HL-60 (cell line): ENCODE data around the gene DSE.

Experiments
- DNase-seq, 2 experiments: peaks; one replicate each; pipeline ENCODE4 v3.0.0-alpha.2; 2010 to 2020; ENCODE audit warnings: low read depth in 1 of 2, low spot score in 1 of 2
- H3K27ac ChIP-seq: fragments of 250-450 bp; sonication (Bioruptor Pico); replicated peaks from 2 replicates; pipeline ENCODE4 v1.5.1; 2020; ENCODE audit warnings: mild to moderate bottlenecking, moderate library complexity
- H3K27me3 ChIP-seq: fragments of 250-450 bp; sonication (Bioruptor Pico); 2 replicates; pipeline ENCODE4 v1.5.1; 2021; ENCODE audit warnings: mild to moderate bottlenecking, moderate library complexity; ENCODE audit not compliant: insufficient read depth, poor library complexity, severe bottlenecking
- H3K4me3 ChIP-seq: replicated peaks from 2 replicates; pipeline ENCODE4 v1.5.1; 2011; ENCODE audit warnings: mild to moderate bottlenecking, control low read depth, low read length; ENCODE audit not compliant: insufficient read depth
- CTCF ChIP-seq: IDR thresholded peaks from one replicate; pipeline ENCODE4 v1.5.1; 2011; ENCODE audit warnings: low read length, control low read depth, inconsistent platforms; ENCODE audit not compliant: insufficient read depth
- GABPA ChIP-seq: IDR thresholded peaks from 2 replicates; pipeline ENCODE4 v1.6.1; 2012; ENCODE audit warnings: low read depth
- POLR2AphosphoS5 ChIP-seq: IDR thresholded peaks from 2 replicates; pipeline ENCODE4 v1.6.1; 2012; ENCODE audit warnings: low read depth
- SPI1 ChIP-seq: IDR thresholded peaks from 2 replicates; pipeline ENCODE4 v1.6.1; 2012; ENCODE audit warnings: low read depth, mild to moderate bottlenecking, borderline replicate concordance
- TF ChIP-seq, protein P1 (sequence below): IDR thresholded peaks from 2 replicates; pipeline ENCODE4 v1.6.1; 2012; ENCODE audit warnings: low read depth; ENCODE audit not compliant: insufficient replicate concordance

The DSE gene

DNA sequence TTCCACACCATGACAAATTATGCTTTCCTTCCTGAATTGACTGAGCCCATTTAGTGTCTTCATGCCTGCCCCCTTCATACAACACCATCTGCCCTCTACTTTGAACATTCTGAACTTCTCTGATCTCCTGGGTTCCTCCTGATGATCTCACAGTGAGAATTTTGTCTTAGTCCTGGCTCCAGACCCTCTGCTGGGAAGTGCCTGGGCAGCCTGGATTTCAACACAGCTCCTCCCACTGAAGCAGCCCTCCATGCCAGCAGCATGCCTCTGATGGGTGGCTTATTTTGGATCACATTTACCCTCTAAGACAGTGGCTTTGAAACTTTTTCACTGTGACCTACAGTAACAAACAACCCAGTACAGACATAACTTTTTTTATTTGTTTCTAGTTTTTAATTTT is 41.5 kb downstream of the DSE start:
- Histone ChIP-seq H3K4me3 (no peak overlapping the region), H3K27ac (no peak overlapping the region), H3K27me3 (no peaks in the 10 kb centered on the region)
- no peak for DNase-seq
- TF ChIP-seq GABPA (no peak), SPI1 (no peak), POLR2AphosphoS5 (no peak), CTCF (no peak)
- TF ChIP-seq, protein P1, sequence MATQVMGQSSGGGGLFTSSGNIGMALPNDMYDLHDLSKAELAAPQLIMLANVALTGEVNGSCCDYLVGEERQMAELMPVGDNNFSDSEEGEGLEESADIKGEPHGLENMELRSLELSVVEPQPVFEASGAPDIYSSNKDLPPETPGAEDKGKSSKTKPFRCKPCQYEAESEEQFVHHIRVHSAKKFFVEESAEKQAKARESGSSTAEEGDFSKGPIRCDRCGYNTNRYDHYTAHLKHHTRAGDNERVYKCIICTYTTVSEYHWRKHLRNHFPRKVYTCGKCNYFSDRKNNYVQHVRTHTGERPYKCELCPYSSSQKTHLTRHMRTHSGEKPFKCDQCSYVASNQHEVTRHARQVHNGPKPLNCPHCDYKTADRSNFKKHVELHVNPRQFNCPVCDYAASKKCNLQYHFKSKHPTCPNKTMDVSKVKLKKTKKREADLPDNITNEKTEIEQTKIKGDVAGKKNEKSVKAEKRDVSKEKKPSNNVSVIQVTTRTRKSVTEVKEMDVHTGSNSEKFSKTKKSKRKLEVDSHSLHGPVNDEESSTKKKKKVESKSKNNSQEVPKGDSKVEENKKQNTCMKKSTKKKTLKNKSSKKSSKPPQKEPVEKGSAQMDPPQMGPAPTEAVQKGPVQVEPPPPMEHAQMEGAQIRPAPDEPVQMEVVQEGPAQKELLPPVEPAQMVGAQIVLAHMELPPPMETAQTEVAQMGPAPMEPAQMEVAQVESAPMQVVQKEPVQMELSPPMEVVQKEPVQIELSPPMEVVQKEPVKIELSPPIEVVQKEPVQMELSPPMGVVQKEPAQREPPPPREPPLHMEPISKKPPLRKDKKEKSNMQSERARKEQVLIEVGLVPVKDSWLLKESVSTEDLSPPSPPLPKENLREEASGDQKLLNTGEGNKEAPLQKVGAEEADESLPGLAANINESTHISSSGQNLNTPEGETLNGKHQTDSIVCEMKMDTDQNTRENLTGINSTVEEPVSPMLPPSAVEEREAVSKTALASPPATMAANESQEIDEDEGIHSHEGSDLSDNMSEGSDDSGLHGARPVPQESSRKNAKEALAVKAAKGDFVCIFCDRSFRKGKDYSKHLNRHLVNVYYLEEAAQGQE: no peak

DNA sequence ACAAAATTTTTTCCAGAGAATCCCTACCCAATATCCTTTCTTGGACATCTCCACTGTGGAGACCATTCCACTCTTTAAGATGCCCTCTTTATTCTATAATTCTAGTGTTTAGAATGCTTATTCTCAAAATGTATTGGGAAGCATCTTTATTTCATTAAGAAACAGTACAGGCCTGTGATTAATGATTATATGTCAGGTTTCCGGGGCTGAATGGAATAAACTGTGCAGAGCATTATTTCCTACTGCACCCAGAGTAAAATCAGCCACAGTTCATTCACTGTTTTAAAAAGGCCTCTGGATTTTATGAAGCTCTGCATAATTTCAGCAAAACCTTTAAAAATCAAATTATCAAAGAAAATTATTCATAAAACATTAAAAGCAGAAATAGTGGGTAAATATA is 42.6 kb downstream of the DSE start:
- TF ChIP-seq POLR2AphosphoS5 (no peak), CTCF (no peak), GABPA (no peak), SPI1 (no peak)
- TF ChIP-seq, protein P1: no peak
- Histone ChIP-seq H3K4me3 (no peak overlapping the region), H3K27ac (no peak overlapping the region), H3K27me3 (no peaks in the 10 kb centered on the region)
- no peak for DNase-seq

DNA sequence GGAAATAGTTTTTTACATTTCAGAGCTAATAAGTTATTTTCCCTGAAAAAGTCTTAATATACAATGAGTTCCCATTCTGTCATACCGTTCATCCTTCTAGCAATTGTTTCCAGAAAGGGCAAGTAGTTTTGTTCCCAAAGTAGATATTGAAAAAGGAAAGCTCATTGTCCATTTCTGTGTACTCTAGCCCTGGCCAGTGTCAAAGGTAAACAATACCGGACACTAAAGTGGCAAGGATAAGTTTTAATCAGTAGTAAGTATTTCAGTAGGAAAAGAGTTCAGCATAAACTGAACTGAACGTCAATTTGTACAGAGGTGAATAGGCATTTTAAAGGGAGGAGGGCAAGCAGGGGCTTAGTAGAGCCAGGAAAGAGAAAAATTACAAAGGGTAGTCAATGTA is 46.9 kb downstream of the DSE start:
- no peaks in the 10 kb centered on the region for H3K27me3 ChIP-seq
- H3K27ac ChIP-seq: no peak overlapping the region
- DNase-seq: no peak
- TF ChIP-seq, protein P1: no peak
- TF ChIP-seq SPI1 (no peak), CTCF (no peak), GABPA (no peak), POLR2AphosphoS5 (no peak)
- no peak overlapping the region for H3K4me3 ChIP-seq
